Right cardiac atrium (tissue), 5 donors: ENCODE results near the gene DRAXIN. TPM values are rescaled to one million over a fixed set of nuclear protein-coding genes. Genes with fewer than 3 reads are reported as not detected.
A peak's percentile ranks its signal among the peaks of the same experiment; 100 is the strongest.

ENCODE experiments used
- ATAC-seq, 2 donors: fragments of 200-7000 bp; cut with Tn5 transposase; one replicate each; pipeline versions ENCODE4 v1.8.0 to v1.9.1; 2020; ENCODE audit warnings: moderate library complexity in 2 of 2, mild to moderate bottlenecking in 1 of 2
- DNase-seq, 3 donors: peaks; one replicate each; pipeline ENCODE4 v3.0.0-alpha.2; 2020
- H3K27ac ChIP-seq: one replicate; pipeline ENCODE4 v1.5.1; 2013; ENCODE audit warnings: mild to moderate bottlenecking, low read length, control low read depth, moderate library complexity
- H3K27me3 ChIP-seq: one replicate; pipeline ENCODE4 v1.6.1; 2013; ENCODE audit not compliant: control insufficient read depth, insufficient read depth
- H3K4me1 ChIP-seq: one replicate; pipeline ENCODE4 v1.6.1; 2013; ENCODE audit warnings: low read length; ENCODE audit not compliant: control insufficient read depth, insufficient read depth
- H3K4me3 ChIP-seq: one replicate; pipeline ENCODE4 v1.5.1; 2013; ENCODE audit warnings: low read length, control low read depth
- H3K9me3 ChIP-seq: one replicate; pipeline ENCODE4 v1.6.1; 2013; ENCODE audit warnings: low read length; ENCODE audit not compliant: control insufficient read depth
- WGBS: extraction: QIAGEN DNeasy Blood & Tissue Kit; methylation state at CpG from one replicate; pipeline ENCODE4 v1.1.7; 2013; 5-methylcytosine and 5-hydroxymethylcytosine counted together
- intact Hi-C, 4 donors: fragments of 100-400 bp; cut with DNase I; formaldehyde crosslinking; loops; one replicate each; pipeline versions ENCODE4 v1.11.0 to v1.14.0; 2022 to 2023
- polyA plus RNA-seq: library from polyadenylated mRNA; stranded (reverse); fragments of 200-250 nt; gene quantifications from one replicate; pipeline ENCODE4 v1.2.3, GENCODE V29; 2013
- total RNA-seq, 4 donors: library from RNA; stranded (reverse); fragmentation: NEBNext Ultra II Directional; extraction: Animal tissue kit (Norgen Biotek cat#: 25700); gene quantifications; one replicate each; pipeline ENCODE4 v1.2.1, GENCODE V29; 2021
- donor health status: healthy with polysubstance abuse.
- donor health status: DM: no; HTN: yes; CAD: no.
- donor health status: DM: no; HTN: no; CAD: no.
- donor health status: DM: no; HTN: yes; CAD: no; lungs with severe emphysema.
- donor health status: DM: yes; HTN: yes; CAD: no.

The DRAXIN gene
- total and polyA plus RNA-seq, 5 donors = 0.02 to 0.08 (median 0.03) TPM; not detected in 1

DNA sequence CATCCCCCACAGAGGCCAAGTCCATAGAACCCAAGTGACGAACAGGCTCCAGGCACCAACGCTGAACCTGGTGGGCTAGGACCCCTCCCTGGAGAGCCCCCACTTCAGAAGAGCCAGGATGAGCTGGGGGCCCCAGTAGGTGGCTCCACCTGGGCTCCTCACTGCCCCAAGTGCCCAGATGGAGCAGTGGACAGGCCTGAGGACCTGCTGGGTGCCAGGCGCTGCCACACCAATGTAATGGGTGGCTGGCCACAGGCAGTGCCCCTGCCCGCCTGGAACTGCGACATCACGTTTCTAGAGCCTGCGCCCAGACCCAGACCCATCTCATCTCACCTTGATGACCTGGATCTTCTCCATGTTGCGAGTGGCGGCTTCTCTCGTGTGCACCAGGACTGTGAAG lies 16.2 kb upstream of the DRAXIN start:
- Histone ChIP-seq H3K9me3 (no peaks in the 10 kb centered on the region), H3K27ac (no peak overlapping the region), H3K4me3 (no peak overlapping the region), H3K27me3 (no peaks in the 10 kb centered on the region), H3K4me1 (peaks cover 2% of the 10 kb centered on the region)
- ATAC-seq (no peak), DNase-seq (no peak)
- WGBS = 96% methylated on average over 10 of the region's 10 CpGs
- intact Hi-C loops = no loop called here

DNA sequence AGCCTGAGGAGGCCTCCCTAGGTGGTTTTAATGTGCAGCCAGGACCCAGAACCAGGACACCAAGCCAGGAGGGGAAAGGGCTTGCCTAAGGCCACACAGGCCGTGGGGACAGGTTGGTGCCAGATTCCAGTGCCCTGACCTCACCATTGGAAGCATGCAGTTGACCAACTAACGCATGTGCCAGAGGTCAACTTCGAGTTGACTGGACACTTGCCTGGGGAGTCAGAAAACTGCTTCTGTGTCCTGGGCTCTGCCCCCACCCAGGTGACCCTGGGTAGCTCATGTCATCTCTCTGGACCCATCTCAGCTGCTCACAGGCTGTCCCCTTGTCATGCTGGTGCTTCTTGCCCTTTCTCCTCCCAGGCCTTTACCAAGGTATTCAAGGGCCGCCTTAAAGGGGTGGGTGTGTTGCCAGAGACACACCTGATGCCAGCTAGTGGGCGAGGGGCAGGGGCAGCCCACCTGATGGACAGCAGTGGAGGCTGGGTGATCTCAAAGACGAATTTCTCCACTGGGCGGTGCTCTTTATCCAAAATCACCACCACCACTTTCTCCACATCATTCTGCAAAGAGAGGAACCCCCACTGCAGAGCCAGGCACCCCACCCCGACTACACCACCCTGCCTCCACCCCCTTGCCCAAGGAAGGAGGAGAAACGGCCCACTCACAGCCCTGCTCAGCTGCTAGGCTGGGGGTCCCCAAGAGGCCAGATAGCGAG lies 15.0 kb upstream of the DRAXIN start:
- no peak overlapping the region for H3K4me3 ChIP-seq
- no peaks in the 10 kb centered on the region for H3K9me3 ChIP-seq
- peaks cover 3% of the 10 kb centered on the region for H3K4me1 ChIP-seq
- 87% methylated on average over 10 of the region's 10 CpGs for WGBS
- H3K27ac ChIP-seq = no peak overlapping the region
- intact Hi-C loops = no loop called here
- ATAC-seq (no peak), DNase-seq (no peak)
- no peaks in the 10 kb centered on the region for H3K27me3 ChIP-seq

DNA sequence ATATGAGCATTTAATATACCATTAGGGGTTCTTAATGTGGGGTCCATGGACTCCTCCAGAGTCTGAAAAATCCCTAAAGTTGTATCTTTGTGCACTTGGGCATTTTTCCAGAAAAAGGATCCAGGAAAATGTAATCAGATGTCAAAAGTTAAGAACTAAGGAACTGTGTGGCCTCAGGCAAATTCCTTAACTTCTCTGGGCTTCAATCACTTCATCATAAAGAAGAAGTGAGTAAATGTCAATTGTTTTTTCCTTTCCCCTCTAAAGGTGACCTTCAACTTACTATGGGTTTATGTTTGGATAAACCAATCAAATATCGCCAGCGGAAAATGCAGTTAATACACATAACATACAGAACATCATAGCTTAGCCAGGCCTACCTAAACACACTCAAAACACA lies 13.1 kb upstream of the DRAXIN start:
- Histone ChIP-seq H3K4me1 (peaks cover 3% of the 10 kb centered on the region), H3K27ac (no peak overlapping the region), H3K4me3 (no peak overlapping the region), H3K27me3 (no peaks in the 10 kb centered on the region), H3K9me3 (no peaks in the 10 kb centered on the region)
- 100% methylated on average over 2 of the region's 2 CpGs for WGBS
- no peak for DNase-seq
- ATAC-seq = no peak
- intact Hi-C loops = no loop called here

DNA sequence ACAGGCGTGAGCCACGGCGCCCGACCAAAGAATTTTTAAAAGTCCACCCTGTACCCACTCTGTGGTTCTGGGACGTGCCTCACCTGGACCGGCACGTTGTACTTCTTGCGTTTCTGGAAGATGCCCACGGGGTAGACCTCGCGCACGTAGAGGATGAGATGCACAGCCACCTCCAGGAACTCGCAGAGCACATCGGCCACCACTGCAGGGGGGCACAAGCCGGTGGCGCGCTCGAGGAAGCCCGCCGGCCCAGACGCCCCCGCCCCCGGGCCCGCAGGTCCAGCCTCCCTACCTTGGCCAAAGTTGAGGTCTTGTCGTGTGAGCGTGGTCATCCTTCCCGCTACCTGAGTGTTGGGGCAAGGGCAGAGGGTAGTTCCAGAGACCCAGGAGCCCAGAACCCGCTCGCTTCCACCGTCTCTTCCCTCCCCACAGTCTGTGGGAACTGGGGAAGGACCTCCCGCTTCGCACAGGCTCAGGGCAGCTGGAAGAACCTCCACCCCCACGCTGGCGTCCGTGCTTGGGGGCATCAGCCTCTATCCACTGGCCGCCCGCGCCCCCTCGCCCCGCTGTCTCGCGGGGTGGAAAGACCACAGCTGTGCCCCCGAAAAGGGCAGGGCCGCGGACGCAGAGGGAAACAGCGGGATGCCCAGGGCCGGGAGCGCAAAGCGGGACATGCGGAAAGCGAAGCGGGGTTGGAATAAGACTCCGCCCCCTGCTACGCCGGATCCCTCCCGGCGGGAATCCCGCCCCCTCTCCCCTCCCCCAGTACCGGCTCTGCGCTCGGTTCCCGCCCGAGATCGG lies 11.0 kb upstream of the DRAXIN start:
- peak overlapping the region; percentile 49 for H3K27ac ChIP-seq
- intact Hi-C loops = no loop called here
- H3K9me3 ChIP-seq = no peaks in the 10 kb centered on the region
- H3K27me3 ChIP-seq = no peaks in the 10 kb centered on the region
- DNase-seq (no peak), ATAC-seq (peak; percentile 20 to 78)
- peaks cover 3% of the 10 kb centered on the region for H3K4me1 ChIP-seq
- H3K4me3 ChIP-seq = peak overlapping the region; percentile 77
- 11% methylated on average over 65 of the region's 65 CpGs for WGBS

DNA sequence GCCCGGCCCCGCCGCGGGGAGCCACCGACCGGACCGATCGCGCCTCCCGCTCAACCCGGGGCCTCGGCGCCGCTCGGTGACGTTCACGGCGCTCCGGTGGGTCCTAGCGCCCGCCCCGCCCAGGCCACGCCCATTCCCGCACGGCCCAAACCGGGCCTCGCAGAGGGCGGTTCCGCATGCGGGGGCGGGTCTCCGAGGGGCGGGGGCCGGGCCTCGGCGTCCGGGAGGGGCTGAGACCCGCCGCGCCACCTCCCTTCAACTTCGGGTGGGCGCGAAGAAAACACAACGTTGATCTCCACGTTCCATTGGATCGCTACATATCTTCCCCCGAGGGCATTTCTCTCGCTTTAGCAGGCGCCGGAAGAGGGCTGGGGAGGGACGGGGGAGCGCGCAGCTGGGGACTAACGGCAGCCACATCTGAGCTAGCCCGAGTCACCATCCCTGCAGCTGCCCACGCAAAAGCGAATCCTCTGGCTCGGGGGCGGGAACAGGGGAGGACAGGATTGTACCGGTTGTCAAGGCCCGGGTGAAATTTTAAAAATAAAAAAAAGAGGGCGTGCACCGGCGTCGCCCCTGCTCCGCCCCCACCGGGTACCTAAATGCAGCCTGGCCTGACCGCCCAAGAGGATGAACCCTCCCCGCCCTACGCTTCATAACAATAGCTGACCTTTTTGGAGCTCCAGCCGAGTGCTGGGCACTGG lies 10.3 kb upstream of the DRAXIN start, which contains the start of gene MAD2L2:
Gene MAD2L2, minus strand, starts transcription at position 78 of the 701 bp plus-strand sequence. CDS start 547 bp downstream, outside the sequence.
- Histone ChIP-seq H3K9me3 (no peaks in the 10 kb centered on the region), H3K27me3 (no peaks in the 10 kb centered on the region), H3K4me1 (peaks cover 3% of the 10 kb centered on the region), H3K27ac (peak within 1 kb of the TSS; percentile 49), H3K4me3 (peak within 1 kb of the TSS; percentile 77)
- intact Hi-C loops = no loop called here
- under 1% methylated on average over 71 of the region's 71 CpGs for WGBS
- peak; percentile 90 to 96 (median 96) for DNase-seq
- peak; percentile 98 for ATAC-seq

DNA sequence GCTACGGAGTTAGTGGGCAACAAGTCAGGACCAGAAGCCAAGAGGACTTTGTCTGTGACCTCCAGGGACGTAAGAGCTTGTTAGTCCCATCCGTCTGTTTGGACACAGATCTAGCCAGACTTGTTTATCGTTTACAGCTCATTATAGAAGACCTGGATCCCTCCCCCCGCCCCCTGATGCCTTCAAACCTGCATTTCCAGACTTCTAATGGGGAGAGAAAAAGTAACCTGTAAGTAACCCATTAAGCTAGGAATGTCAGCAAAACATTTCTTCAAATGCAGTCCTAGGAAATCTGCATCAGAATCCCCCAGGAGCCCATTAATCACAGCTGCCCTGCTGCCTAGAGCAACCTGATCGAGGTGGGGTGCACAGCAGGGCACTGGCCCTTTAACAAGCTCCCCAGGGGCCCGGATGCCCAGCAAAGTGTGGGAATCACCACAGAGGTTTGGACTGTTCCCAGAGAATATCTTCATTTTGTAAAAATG lies 9.2 kb upstream of the DRAXIN start:
- ATAC-seq (no peak), DNase-seq (peak in 1 of 3 donors; percentile 13)
- no peaks in the 10 kb centered on the region for H3K9me3 ChIP-seq
- WGBS = 39% methylated on average over 7 of the region's 7 CpGs
- H3K4me1 ChIP-seq = peaks cover 3% of the 10 kb centered on the region
- H3K27me3 ChIP-seq = no peaks in the 10 kb centered on the region
- intact Hi-C loops = no loop called here
- H3K27ac ChIP-seq = no peak overlapping the region
- no peak overlapping the region for H3K4me3 ChIP-seq

DNA sequence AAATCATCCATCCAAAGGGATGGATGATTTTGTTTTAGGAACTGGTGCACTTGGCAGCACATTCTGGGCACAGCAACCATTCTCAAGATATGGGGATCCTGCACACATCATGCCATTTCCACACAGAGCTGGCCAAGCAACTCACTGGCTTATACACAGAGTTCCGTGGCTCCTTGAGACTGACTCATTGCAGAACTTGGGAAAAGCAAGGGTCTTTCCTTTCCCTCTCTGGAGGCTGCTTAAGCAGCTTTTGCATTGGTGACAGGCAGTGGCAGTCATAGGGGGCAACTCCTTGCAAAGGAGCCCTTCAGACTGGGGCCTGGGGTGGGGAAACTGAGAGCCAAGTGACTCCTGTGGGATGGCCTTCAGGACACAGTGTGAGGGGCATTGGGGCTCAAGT lies 8.7 kb upstream of the DRAXIN start:
- intact Hi-C loops = no loop called here
- H3K27me3 ChIP-seq = no peaks in the 10 kb centered on the region
- no peak overlapping the region for H3K4me3 ChIP-seq
- DNase-seq = peak in 1 of 3 donors; percentile 25
- no peak overlapping the region for H3K27ac ChIP-seq
- peaks cover 3% of the 10 kb centered on the region for H3K4me1 ChIP-seq
- 39% methylated on average over 1 of the region's 1 CpG for WGBS
- H3K9me3 ChIP-seq = no peaks in the 10 kb centered on the region
- ATAC-seq = no peak

DNA sequence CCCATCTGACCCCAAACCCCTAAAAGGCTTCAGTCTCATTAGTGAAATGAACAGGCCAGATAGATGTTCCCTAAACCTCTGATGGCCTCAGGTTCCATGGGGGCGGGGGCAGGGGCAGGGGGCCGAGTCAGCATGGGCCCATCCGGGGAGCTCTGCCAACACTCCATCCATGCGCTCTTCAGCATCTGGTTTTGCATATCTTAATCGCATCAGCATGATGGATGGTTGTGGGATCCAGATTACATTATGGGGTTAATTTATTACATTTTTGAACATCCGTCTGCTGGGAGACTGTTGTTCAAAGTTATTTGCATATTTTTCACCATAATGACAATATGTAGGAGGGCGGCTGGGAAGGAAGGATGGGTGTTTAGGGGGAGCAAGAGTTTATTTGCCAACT lies 7.4 kb upstream of the DRAXIN start:
- Histone ChIP-seq H3K27me3 (no peaks in the 10 kb centered on the region), H3K27ac (no peak overlapping the region), H3K9me3 (no peaks in the 10 kb centered on the region), H3K4me3 (no peak overlapping the region), H3K4me1 (peaks cover 3% of the 10 kb centered on the region)
- intact Hi-C loops = no loop called here
- 55% methylated on average over 7 of the region's 7 CpGs for WGBS
- ATAC-seq (no peak), DNase-seq (no peak)

DNA sequence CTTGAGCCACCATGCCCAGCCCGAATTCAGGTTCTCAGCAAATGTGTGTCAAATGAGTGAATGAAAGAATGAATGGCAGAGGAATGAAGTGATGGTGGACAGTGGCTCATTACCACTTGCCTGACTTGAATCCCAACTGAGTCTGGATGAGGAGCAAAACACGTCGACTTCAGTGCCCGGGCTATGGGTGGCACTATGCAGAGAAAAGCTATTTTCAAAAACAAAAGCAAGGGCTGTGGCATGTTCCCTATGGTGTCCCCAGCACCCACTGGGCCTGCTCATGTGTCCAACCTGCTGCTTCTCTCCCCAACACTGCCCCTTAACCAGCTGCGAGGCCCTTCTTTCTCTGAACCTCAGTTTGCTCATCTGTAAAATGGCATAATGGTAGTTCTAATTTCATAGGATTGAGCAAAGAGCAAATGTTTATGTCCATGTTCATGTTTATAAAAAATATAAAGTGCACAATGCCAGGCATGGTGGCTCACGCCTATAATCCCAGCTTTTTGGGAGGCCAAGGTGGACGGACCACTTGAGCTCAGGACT lies 6.2 kb upstream of the DRAXIN start:
- peaks cover 1% of the 10 kb centered on the region for H3K4me1 ChIP-seq
- H3K27ac ChIP-seq = no peak overlapping the region
- 92% methylated on average over 7 of the region's 7 CpGs for WGBS
- intact Hi-C loops = no loop called here
- no peaks in the 10 kb centered on the region for H3K9me3 ChIP-seq
- no peaks in the 10 kb centered on the region for H3K27me3 ChIP-seq
- no peak overlapping the region for H3K4me3 ChIP-seq
- ATAC-seq (no peak), DNase-seq (no peak)

DNA sequence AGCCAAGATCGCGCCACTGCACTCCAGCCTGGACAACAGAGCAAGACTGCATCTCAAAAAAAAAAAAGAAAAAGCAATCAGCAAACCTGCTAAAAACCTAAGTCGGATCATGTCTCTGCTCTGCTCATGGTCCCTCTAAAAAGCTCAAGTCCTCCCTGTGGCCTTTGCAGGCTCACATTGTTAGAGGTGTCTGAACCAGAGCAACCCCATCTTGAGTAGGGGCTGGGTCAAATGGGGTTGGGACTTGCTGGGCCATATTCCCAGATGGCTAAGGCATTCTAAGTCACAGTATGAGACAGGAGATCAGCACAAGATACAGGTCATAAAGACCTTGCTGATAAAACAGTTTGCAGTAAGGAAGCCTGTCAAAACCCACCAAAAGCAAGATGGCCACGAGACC lies 3.0 kb upstream of the DRAXIN start:
- H3K4me3 ChIP-seq = no peak overlapping the region
- peak in 1 of 3 donors; percentile 5 for DNase-seq
- ATAC-seq = no peak
- WGBS = 94% methylated on average over 4 of the region's 4 CpGs
- no peak overlapping the region for H3K27ac ChIP-seq
- intact Hi-C loops = no loop called here
- no peaks in the 10 kb centered on the region for H3K4me1 ChIP-seq
- H3K27me3 ChIP-seq = no peaks in the 10 kb centered on the region
- H3K9me3 ChIP-seq = no peaks in the 10 kb centered on the region
